ENCODE measurements around the gene PKNOX2. TPM values are rescaled to one million over a fixed set of nuclear protein-coding genes. Genes with fewer than 3 reads are reported as not detected.
A peak's percentile ranks its signal among the peaks of the same experiment; 100 is the strongest.

PKNOX2 gene
- total RNA-seq, result 17.8 TPM
- long read RNA-seq, transcript PKNOX2-201 (13 exons, 3,687 nt), result major isoform, 5 of 16 reads
- long read RNA-seq, partial matches to known transcripts, result 3 of 16 reads
- long read RNA-seq, other reads (novel, unspliced or antisense), result 8 of 16 reads

DNA sequence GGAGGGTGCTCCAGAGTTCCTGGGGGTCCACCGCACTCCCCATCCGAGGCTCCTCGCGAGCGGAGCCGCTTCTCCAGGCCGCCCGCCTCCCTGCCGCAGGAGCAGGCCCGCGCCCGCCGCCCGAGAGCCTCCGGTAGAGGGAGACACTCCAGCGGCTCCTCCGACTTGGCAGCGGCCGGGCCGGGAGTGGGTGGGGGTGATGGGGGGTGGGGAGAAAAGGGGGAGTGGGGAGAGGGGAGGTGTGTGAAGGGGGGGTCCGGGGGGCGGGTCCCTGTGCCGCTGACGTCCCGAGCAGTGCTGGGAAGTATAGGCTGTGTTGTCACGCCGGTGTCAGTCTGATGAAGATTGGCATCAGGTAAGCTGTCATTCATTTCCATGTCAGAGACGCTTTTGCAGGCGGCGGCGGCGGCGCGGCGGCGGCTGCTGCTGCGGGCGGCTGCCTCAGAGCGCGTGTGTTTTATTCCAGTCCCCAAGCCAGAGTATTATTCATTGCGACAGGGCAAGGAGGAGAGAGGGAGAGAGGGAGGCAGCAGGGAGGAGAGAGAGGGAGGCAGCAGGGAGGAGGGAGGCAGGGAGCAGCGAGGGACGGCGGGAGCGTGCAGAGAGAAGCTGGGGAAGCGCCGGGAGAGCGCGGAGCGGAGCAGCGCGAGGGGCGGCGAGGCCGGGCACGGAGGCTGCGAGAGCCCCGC lies at the start of gene PKNOX2:
Gene PKNOX2, plus strand, starts transcription at position 330 of the 689 bp plus-strand sequence. CDS start 186,555 bp downstream, outside the sequence.
- peaks cover 28% of the 10 kb centered on the region for H3K4me1 ChIP-seq
- H3K36me3 ChIP-seq, result no peaks in the 10 kb centered on the region
- H3K27ac ChIP-seq, result peak within 1 kb of the TSS; percentile 85
- ATAC-seq (peak; percentile 83), DNase-seq (peak; percentile 86)
- intact Hi-C loops (cut with DNase I), result no loop called here
- H3K27me3 ChIP-seq, result peaks cover 48% of the 10 kb centered on the region
- no peaks in the 10 kb centered on the region for H3K9me3 ChIP-seq
- peak; percentile 57 for TF ChIP-seq CTCF (IDR thresholded peaks at IDR 0.05)
- peak within 1 kb of the TSS; percentile 67 for H3K4me3 ChIP-seq

DNA sequence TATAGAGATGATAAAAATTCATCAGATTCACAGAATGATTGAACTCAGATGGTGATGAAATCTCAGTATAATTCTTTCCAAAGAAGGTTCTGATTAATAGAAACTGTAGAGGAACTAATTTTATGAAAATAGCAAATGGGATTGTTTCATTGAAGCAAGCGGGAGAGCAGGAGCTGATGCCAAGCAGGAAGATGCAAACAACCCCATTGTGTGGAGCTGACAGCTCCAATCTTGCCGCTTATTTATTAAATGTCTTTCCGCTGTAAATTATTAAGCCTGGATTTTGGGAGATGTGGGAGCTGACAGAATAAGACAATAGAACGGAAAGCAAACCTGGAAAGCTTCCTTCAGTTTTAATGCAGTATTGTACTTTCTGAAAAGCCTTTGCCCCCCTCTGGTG lies 47.1 kb upstream of the PKNOX2 start:
- DNase-seq, result no peak
- Histone ChIP-seq H3K27me3 (no peaks in the 10 kb centered on the region), H3K36me3 (no peaks in the 10 kb centered on the region), H3K9me3 (no peaks in the 10 kb centered on the region), H3K4me1 (no peaks in the 10 kb centered on the region), H3K27ac (no peak overlapping the region), H3K4me3 (no peak overlapping the region)
- no peak for TF ChIP-seq CTCF (IDR thresholded peaks at IDR 0.05)
- no peak for ATAC-seq
- intact Hi-C loops (cut with DNase I), result no loop called here

- intact Hi-C loops (cut with DNase I), result no loop called here
- no peak for TF ChIP-seq CTCF (IDR thresholded peaks at IDR 0.05)
- Histone ChIP-seq H3K4me1 (no peaks in the 10 kb centered on the region), H3K9me3 (no peaks in the 10 kb centered on the region), H3K36me3 (no peaks in the 10 kb centered on the region), H3K27me3 (no peaks in the 10 kb centered on the region), H3K27ac (peak overlapping the region; percentile 32), H3K4me3 (peak overlapping the region; percentile 0)
- DNase-seq (no peak), ATAC-seq (no peak)
Observed at GRCh38 chr11:125123194-125123946, 41.2 kb upstream of the PKNOX2 start.

- intact Hi-C loops (cut with DNase I), result no loop called here
- Histone ChIP-seq H3K4me1 (no peaks in the 10 kb centered on the region), H3K9me3 (no peaks in the 10 kb centered on the region), H3K4me3 (peak overlapping the region; percentile 0), H3K36me3 (no peaks in the 10 kb centered on the region), H3K27ac (peak overlapping the region; percentile 32), H3K27me3 (no peaks in the 10 kb centered on the region)
- peak; percentile 97 for ATAC-seq
- peak; percentile 57 for TF ChIP-seq CTCF (IDR thresholded peaks at IDR 0.05)
- DNase-seq, result peak; percentile 81
Observed at GRCh38 chr11:125123947-125124617, 40.5 kb upstream of the PKNOX2 start.

GRCh38 chr11:125124618-125124992 lies 39.9 kb upstream of the PKNOX2 start:
- no peak for ATAC-seq
- TF ChIP-seq CTCF (IDR thresholded peaks at IDR 0.05), result no peak
- no peak overlapping the region for H3K4me3 ChIP-seq
- no peaks in the 10 kb centered on the region for H3K36me3 ChIP-seq
- no peak for DNase-seq
- H3K27ac ChIP-seq, result no peak overlapping the region
- intact Hi-C loops (cut with DNase I), result no loop called here
- no peaks in the 10 kb centered on the region for H3K9me3 ChIP-seq
- no peaks in the 10 kb centered on the region for H3K4me1 ChIP-seq
- no peaks in the 10 kb centered on the region for H3K27me3 ChIP-seq

All from upper lobe of right lung (tissue), 1 donor.